Lower leg skin (tissue), 4 donors: ENCODE measurements around the gene TBC1D9. TPM values are rescaled to one million over a fixed set of nuclear protein-coding genes. Genes with fewer than 3 reads are reported as not detected.

Experiments used
- DNase-seq, 2 donors: peaks; one replicate each; pipeline ENCODE4 v3.0.0-alpha.2; 2019; ENCODE audit warnings: low spot score in 2 of 2
- H3K4me3 ChIP-seq: fragments of 200-600 bp; sonication (generic); 2 replicates; pipeline ENCODE4 v1.5.1; 2017; ENCODE audit warnings: mild to moderate bottlenecking, low read depth; ENCODE audit not compliant: poor library complexity, severe bottlenecking
- CTCF ChIP-seq, 3 donors: fragments of 450-650 bp; IDR thresholded peaks; one replicate each; pipeline ENCODE4 v1.5.1; 2016; ENCODE audit warnings: antibody characterized with exemption in 3 of 3, mild to moderate bottlenecking in 3 of 3, moderate library complexity in 2 of 3
- POLR2A ChIP-seq, 2 donors: fragments of 450-650 bp; IDR thresholded peaks; one replicate each; pipeline ENCODE4 v1.6.1; 2016 to 2017; ENCODE audit warnings: antibody characterized with exemption in 2 of 2, mild to moderate bottlenecking in 1 of 2, moderate library complexity in 1 of 2
- WGBS, 2 donors: methylation state at CpG; one replicate each; pipeline ENCODE4 v1.1.5; 2018; 5-methylcytosine and 5-hydroxymethylcytosine counted together
- intact Hi-C: fragments of 100-400 bp; cut with DNase I; formaldehyde crosslinking; loops from one replicate; pipeline ENCODE4 v1.15.0; 2023; ENCODE audit warnings: low total_unique reads
- total RNA-seq, 4 donors: library from RNA; depleted of rRNA; stranded (reverse); fragments of >200 nt; gene quantifications; one replicate each; pipeline ENCODE4 v1.1.0, GENCODE V29; 2016

TBC1D9 gene
- total RNA-seq, 4 donors from 2014 or later, result 5.7 to 13.0 (median 7.3) TPM

GRCh38 chr4:140777894-140778293 is 21.7 kb upstream of the TBC1D9 start:
- 56 to 64% methylated on average over 2 of the region's 2 CpGs for WGBS, 2 donors
- H3K4me3 ChIP-seq, result no peak overlapping the region
- intact Hi-C loops, result no loop called here
- no peak for DNase-seq
- TF ChIP-seq CTCF (IDR thresholded peaks at IDR 0.05) (no peak), POLR2A (IDR thresholded peaks at IDR 0.05) (no peak)

- intact Hi-C loops, result no loop called here
- TF ChIP-seq POLR2A (IDR thresholded peaks at IDR 0.05) (no peak), CTCF (IDR thresholded peaks at IDR 0.05) (no peak)
- no peak overlapping the region for H3K4me3 ChIP-seq
- WGBS, 2 donors, result 48 to 52% methylated on average over 1 of the region's 1 CpG
- no peak for DNase-seq
Measured at GRCh38 chr4:140777386-140777785, 21.2 kb upstream of the TBC1D9 start.

- 92% methylated on average over 2 of the region's 2 CpGs for WGBS, 2 donors
- DNase-seq, result no peak
- intact Hi-C loops, result no loop called here
- no peak overlapping the region for H3K4me3 ChIP-seq
- no peak for TF ChIP-seq POLR2A (IDR thresholded peaks at IDR 0.05)
- TF ChIP-seq CTCF (IDR thresholded peaks at IDR 0.05), result no peak
Measured at GRCh38 chr4:140776556-140776955, 20.4 kb upstream of the TBC1D9 start.

GRCh38 chr4:140774956-140775355 is 18.8 kb upstream of the TBC1D9 start:
- DNase-seq, result no peak
- intact Hi-C loops, result no loop called here
- TF ChIP-seq POLR2A (IDR thresholded peaks at IDR 0.05) (no peak), CTCF (IDR thresholded peaks at IDR 0.05) (no peak)
- H3K4me3 ChIP-seq, result no peak overlapping the region

GRCh38 chr4:140774510-140774909 is 18.3 kb upstream of the TBC1D9 start:
- intact Hi-C loops, result no loop called here
- 85 to 87% methylated on average over 6 of the region's 6 CpGs for WGBS, 2 donors
- no peak for TF ChIP-seq POLR2A (IDR thresholded peaks at IDR 0.05)
- no peak for TF ChIP-seq CTCF (IDR thresholded peaks at IDR 0.05)
- no peak for DNase-seq
- no peak overlapping the region for H3K4me3 ChIP-seq

- WGBS, 2 donors, result 78 to 79% methylated on average over 3 of the region's 3 CpGs
Measured at GRCh38 chr4:140769209-140769608, 13.0 kb upstream of the TBC1D9 start.

More at GRCh38 chr4:140769209-140769608, 13.0 kb upstream of the TBC1D9 start:
- H3K4me3 ChIP-seq, result no peak overlapping the region
- intact Hi-C loops, result no loop called here
- DNase-seq, result no peak
- TF ChIP-seq CTCF (IDR thresholded peaks at IDR 0.05) (no peak), POLR2A (IDR thresholded peaks at IDR 0.05) (no peak)
